GM19023 (cell line): ENCODE data around the gene DCTN5.
"Not testable (repeated sequence)": the region's sequence is repeated elsewhere in the genome, so short reads cannot be mapped to it uniquely, and the experiment has no call there.

Source experiments
- ATAC-seq: cut with Tn5 transposase; IDR thresholded peaks from one replicate; pipeline ENCODE4 v1.9.1; 2021; ENCODE audit warnings: mild to moderate bottlenecking, moderate library complexity; ENCODE audit not compliant: unreplicated experiment

Gene DCTN5

DNA sequence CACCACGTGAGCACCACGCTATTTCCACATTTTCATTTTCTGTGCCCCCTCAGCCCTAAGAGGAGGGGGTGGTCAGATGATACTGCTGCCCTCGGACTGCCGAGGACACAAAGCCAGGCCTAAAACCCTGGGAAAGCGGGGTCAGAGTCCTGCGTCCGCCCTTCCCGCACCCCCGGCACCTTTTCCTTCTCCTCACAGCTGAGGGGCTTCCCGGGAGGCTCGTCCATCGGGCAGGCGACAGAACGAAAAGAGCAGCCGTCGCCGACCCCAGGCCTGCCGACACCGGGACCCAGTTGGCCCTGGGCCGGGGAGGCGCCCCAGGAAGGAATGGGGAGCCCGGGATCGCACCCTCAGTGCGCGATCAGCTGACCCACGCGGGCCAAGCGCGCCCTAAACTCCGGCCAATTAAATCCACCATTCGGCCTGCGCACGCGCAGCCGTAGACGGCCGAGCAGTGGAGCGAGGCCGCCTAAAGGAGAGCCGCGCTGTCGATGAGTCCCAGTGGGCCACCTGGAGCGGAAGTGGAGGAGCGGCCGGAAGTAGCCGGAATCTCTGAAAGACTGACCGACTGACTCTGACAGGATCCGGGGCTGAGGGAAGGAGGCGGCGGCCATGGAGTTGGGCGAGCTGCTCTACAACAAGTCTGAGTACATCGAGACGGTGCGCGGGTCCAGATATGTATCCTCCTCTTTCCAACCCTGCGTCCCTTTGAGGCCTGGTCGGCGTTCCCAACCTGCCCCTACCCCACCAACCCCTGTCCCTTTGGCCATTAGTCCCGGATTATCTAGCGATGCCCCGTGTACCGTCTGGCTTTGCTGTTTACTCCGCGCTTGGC is at the start of gene DCTN5, which contains the start of gene PALB2:
DCTN5 (plus strand) TSS at position 536 of the 835 bp plus-strand sequence; CDS start at position 613, 77 bp downstream.
PALB2 (minus strand) TSS at position 380 of the 835 bp plus-strand sequence; CDS start at position 227, 153 bp downstream.
- ATAC-seq = peak; percentile 98

DNA sequence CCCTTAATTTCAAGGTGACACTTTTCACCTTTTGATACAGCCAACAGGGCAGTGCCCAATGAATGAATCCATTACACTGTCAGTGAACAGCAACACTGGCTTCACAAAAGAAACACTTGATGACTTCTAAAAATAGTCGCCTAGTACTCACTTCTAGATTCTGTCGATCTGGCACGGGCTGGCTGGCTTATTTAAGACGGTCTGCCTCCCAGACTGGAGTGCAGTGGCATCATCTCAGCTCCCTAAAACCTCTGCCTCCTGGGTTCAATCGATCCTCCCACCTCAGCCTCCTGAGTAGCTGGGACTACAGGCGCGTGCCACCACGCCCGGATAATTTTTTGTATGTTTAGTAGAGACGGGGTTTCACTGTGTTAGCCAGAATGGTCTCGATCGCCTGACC is 47.1 kb upstream of the DCTN5 start:
- no peak for ATAC-seq

DNA sequence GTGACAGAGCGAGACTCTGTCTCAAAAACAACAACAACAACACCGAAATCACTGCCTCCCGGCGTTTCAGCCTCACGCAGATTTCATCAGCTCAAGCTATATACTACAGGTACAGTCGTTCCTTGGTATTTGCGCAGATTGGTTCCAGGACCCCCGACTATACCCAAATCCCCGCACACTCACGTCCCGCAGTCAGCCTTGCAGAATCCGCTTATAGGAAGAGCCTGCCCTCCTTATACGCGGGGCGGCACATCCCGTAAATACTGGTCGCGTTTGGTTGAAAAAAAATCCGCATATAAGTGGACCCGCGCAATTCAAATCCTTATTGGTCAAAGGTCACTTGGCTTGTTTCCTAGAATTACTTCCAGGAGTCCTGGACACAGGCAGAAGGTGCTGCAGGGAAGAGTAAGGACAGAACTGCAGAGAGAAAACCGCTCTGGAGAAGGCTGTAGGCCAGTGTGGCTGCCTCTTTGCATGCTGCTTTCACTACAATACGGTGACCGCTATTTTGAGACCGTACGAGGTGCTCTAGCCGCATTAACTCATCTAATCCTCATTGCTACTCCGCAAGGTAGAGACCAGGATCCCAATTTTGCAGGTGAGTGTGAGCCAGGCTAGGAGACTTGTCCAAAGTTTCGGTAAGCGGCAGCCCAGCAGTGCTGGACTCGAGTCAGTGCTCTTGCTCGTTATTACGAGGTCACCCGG is 45.9 kb upstream of the DCTN5 start:
- no peak for ATAC-seq

GRCh38 chr16:23595951-23596720 is 45.1 kb upstream of the DCTN5 start, which contains the start of gene NDUFAB1:
Gene NDUFAB1 (minus strand): TSS chr16:23596316. CDS start chr16:23596290, 26 bp downstream.
- ATAC-seq = peak; percentile 92

GRCh38 chr16:23597003-23597756 is 44.1 kb upstream of the DCTN5 start:
- no peak for ATAC-seq

DNA sequence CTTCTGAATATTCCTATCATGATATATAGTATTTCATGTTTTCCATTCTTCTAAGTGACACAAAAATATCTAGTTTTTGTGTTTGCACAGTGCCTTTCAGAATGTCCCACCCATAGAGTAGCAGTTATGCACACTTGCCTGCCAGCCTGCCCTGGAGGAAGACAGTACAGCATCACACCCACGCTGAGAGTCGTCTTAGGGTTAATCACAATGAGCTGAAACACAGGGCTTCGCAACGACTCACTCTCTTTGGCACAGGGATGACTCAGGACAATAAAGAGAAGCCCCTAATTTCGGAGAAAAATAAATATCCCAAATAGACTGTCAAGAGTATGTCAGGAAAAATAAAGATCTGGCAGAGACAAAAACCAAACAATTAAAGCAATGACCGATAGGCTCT is 33.5 kb upstream of the DCTN5 start:
- ATAC-seq = no peak

GRCh38 chr16:23608194-23608593 is 33.1 kb upstream of the DCTN5 start:
- ATAC-seq = no peak

GRCh38 chr16:23609929-23610328 is 31.3 kb upstream of the DCTN5 start:
- no peak for ATAC-seq

- ATAC-seq = not testable (repeated sequence)
Observed at GRCh38 chr16:23610905-23611304, 30.4 kb upstream of the DCTN5 start.

DNA sequence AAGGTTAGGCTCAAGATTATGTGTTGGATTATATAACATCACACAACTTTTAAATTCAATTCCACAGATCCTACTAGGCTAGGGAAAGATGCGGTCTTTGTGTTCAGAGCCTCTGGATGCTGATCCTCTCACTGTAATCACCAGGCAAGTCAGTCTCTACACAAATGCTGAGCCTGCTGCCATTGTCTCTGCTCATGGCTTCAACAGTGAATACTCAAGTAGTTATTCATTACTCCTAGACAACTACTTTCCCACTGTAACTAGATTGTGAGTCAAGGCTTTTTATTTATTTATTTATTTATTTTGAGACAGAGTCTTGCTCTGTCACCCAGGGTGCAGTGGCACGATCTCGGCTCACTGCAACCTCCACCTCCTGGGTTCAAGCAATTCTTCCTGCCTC is 29.3 kb upstream of the DCTN5 start:
- no peak for ATAC-seq

- ATAC-seq = no peak
Observed at GRCh38 chr16:23615805-23616204, 25.5 kb upstream of the DCTN5 start.

- no peak for ATAC-seq
Observed at GRCh38 chr16:23624092-23624491, 17.2 kb upstream of the DCTN5 start.

DNA sequence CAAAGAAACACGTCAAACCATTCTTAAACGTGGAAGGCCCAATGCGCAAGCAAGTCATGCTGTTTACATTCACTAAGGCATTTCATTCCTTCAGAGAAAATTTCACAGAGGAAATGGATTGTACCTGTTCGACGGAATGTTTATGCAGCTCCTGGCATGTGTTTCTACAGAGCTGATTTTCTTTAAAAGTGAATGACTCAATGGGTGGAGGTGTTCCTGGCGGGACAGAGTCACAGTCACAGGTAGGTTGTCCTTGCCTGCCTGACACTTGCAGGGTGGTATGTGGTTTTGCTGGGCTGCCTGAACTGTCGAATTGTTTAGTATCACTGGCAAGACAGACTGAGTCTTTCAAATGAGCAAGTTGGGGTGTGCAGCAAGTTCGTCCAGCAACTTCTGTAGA is 11.8 kb upstream of the DCTN5 start:
- no peak for ATAC-seq

DNA sequence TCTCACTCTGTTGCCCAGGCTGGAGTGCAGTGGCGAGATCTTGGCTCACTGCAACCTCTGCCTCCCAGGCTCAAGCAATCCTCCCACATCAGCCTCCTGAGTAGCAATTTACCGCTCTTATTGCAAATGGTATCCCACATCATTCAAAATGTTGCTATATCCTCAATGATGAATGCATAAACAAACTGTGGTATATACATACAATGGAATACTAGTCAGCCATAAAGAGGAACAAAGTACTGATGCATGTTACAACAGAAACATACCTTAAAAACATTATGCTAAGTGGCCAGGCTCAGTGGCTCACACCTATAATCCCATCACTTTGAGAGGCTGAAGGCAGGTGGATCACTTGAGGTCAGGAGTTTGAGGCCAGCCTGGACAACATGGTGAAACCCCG is 9.4 kb upstream of the DCTN5 start:
- not testable (repeated sequence) for ATAC-seq

DNA sequence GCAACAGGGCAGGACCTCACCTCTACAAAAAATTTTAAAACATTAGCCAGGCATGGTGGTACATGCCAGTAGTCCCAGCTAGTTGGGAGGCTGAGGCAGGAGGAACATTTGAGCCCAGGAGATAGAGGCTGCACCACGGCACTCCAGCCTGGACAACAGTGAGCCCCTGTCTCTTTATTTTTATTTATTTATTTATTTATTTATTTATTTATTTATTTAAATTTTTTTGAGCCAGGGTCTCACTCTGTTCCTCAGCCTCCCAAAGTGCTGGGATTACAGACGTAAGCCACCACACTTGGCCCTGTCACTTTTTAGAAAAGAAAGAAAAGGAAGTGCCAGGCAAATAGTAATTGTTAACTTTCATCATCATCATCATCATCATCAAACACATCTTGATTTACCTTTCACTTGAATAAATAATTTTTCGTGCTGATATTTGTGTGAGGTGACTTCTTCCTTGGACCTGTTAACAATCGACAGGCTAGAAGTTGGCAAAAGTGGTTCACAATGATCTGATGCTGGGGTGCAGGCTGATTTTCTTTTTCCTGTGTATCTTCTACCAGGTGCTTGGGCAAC is 6.7 kb upstream of the DCTN5 start:
- no peak for ATAC-seq

DNA sequence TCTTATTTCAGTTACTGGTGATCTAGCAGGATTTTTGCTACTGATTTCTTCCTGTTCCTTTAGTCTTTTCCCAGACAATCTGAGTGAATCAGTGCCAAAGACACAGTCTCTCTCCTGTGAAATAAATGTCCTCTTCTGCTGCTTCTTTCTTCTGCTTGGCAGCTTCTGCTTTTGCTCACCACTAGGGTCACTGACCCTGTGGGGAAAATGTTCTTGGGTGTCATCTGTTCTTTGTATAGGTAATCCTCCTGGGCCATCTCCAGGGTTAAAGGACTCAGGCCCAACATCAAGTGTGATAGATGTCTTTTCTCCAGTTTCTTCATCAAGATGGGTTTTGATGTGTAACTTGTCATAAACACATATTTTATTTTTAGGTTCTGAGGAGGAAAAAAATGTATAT is 5.3 kb upstream of the DCTN5 start:
- no peak for ATAC-seq

DNA sequence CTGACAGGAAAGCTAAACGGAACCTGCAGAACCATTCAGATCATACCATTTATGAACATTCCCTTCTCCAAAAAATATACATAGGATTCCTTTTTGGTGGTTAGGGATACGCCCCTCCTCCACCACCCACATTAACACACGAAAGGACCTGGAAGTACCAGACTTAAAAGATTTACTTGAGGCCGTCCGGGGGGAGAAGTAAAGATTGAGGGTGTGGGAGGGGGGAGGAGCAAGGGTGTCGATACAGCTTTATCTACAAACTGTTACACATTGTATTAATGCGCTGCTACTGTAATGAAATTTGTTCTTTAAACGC is 693 bp upstream of the DCTN5 start:
- ATAC-seq = peak; percentile 4

- no peak for ATAC-seq
Observed at GRCh38 chr16:23642246-23642774, 1.0 kb downstream of the DCTN5 start.

GRCh38 chr16:23650674-23651416 is 9.6 kb downstream of the DCTN5 start:
- no peak for ATAC-seq
